CMK (cell line): ENCODE results near the gene SLC38A10.

Source experiments
- DNase-seq: peaks from one replicate; pipeline ENCODE4 v3.0.0-alpha.2; 2010; ENCODE audit warnings: low read depth

Gene SLC38A10

DNA sequence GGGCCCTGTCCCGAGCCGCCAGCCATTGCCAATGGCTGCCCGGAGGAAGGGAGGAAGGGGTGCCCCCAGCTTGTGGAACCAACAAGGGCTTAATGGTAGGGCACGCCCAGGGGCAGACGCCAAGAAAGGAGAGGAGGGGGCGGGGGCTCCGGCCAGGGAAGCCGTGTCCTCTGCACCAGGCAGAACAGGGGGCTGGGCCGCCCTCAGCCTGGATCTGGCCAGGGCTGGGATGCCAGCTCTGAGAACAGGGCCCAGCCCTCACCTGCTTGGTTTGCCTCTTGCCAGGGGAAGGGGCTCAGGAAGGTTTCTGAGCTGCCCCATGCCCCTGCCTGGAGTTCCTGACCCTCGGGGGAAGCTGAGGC lies 35.8 kb upstream of the SLC38A10 start:
- DNase-seq, result no peak

DNA sequence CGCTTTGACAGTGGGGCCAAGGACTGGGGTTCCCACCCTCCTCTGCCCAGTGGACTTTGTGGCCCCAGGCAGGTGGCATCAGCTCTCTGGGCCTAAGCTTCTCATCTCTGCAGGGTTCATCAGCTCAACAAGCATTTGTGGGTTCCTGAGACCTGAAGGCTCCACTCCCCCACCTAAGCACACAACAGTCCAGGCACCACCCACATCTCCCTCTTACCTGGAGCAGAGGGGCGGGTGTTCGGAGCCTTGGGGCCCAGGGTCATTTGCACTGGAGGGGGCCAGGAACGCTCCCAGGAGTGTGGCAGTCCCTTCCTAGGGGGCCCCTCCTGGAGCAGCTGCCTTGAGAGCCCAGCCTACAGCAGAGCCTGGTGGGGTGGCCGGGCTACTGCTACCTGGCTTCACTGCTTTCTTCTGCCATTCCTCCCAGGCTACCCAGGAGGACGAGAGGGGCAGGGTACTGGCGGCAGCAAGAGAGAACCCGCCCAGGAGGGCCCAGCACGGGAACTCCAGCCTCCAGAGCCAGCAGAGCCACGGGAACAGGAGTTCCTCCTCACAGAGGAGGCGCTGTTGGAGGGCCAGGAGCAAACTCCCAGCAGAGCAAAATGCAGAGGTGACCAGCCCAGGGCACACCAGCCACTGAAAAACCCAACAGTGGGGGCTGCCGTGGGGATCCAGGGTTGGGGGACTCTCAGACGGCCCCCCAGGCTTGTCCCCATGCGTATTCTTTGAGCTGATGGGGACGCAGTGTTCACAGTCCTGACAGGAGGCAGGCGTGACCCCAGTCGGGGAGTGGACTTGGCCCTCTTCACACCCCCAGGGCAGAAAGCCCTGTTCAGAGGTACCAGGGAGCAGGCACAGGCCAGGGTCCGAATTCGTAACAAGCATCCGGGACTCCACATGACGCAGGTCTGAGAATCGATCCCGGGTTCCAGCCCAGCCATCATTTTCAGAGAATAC lies 35.1 kb upstream of the SLC38A10 start:
- no peak for DNase-seq

DNA sequence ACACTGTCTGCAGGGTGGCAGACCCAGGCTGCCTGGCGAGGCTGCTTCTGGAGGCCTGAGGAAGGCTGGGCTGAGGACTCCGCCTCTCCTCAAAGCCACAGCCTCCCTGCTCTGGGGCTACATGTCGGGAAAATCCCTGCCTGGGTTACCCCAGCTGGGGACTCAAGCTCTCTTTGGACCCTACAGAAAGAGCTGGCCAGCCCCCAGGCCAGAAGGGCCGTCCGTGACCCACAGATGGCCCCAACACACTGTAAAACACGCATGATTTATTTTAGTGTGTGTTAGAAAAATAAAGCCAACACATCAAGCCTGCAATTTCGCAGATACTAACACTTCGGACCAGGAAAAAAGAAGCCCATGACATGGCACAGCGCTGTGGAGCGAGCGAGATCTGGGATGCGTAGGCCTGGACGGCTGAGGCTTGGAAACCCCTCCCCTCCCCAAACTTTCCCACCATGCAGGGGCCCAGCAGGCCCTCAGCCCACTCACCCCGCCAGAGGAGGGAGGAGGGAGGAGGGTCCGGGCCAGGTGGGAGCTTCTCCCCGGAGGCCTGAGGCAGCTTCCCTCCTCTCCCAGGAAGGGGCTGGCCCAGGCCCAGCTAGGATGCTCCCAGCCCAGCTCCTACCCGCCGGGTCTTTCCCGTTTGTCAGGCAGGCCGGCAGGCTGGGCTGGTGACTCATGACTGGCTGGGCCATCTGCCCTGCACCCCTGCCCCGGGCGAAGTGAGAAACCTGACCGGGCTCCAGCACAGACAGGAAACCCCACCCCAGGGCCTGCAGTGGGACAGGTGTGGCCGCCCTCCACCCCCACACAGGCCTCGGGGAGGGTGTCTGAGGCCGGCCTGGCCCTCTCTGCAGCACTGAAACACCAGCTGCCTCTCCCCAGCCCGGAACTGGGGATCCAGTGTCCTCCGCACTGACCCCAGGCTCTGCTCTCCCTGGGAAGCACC lies 34.1 kb upstream of the SLC38A10 start:
- no peak for DNase-seq

DNA sequence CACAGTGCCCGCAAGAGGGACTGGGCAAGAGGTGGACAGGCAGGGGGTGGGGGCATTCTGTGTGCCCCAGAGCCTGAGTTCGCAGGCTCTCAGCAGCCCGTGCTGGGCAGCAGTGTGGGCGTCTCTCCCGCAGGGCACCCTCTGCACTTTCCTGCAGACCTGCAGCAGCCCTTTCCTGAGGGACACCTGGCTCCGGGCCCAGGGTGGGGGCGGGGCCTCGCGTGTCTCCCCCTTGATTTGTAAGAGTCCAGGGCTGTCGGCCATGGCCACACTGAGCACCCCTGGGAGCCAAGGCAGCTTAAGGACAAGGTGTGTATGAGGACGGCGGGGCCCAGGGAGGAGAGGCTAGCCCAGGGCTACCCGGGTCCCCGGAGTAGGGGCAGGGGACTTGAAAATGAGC lies 33.4 kb upstream of the SLC38A10 start:
- no peak for DNase-seq

DNA sequence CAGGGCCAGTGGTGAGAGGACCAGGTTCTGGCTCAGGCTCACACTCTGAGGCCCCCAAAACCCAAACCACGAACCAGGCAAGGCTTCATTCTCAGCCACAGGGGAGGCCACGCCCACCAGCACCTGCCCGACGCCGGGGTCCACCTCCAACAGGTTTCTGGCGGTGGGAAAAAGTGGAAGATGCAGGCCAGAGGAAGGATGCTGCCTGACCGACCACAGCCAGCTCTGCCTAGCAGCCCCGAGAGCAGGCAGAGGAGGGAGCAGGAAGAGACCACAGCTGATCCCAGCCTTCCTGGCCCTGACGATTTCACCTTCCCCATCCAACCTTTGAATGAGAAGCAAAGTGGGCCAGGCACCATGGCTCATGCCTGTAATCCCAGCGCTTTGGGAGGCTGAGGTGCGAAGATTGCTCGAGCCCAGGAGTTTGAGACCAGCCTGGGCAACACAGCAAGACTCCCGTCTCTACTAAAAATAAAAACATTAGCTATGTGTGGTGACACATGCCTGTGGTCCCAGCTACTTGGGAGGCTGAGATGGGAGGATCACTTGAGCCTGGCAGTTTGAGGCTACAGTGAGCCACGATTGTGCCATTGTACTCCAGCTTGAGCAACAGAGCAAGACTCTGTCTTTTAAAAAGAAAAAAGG lies 30.7 kb upstream of the SLC38A10 start:
- DNase-seq, result no peak

DNA sequence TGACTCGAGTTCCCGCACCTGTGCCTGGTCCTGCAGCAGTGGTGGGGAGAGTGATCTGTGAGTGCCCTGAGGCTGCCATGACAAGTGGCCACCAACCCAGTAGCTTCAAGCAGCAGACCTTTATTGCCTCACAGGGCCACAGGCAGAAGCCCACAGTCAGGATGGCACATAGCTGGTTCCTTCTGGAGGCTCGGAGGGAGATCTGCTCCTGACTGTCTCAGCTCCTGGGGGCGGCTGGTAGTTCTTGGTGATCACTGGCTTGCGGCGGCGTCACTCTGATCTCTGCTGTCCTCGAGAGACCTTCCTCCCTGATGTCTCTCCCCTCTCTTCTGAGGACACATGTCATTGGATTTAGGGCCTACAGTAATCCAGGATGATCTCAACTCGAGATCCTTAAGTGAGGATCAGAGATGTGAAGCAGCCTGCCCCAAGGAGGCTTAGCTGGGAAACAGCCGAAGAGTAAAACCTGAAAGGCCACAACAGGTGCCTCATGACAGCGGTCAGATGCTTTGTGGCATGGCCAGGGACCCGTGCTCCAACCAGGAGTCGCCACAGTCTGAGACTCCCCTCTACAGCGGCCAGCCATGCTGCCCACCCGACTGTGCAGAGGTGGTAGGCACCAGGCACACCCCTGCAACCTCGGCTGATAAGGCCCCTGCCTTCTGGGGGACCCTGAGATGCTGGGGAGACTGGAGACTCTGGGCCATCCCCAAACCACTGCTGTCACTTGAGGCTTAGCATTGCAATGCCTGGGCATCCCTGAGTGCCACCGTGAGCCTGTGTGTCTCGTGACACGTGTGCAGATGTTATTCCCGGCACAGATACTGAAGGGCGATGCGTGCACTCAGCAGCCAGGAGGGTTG lies 30.0 kb upstream of the SLC38A10 start:
- DNase-seq, result no peak

DNA sequence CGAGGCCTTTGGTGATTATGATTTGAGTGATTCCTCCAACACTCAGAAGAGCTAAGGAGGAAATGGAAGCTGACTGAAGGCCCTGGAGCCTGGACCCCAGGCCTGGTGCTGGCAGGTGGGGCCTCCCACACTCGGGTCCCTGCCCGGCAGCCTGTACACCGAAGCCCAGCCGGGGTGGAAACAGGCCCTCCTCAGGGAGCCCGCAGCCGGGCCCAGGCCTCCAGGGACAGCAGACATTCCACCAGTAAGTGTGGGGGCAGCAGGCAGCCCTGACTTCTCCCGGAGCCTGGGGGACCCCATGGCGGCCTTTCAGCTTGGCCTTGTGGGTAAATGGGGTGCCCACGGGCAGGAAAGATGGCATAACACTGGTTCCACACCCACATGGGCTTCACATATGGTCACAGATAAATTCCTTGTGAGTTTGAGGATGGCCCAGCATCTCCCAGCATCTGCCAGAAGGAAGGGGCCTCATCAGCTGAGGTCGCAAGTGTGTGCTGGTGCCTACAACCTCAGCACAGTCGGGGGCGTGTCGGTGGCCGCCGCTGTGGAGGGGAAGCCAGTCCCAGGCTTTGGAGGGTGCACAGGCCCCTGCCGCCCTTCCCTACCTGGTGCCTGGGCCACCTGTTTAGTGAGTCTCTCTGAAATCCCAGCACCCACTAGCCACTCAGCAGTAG lies 29.2 kb upstream of the SLC38A10 start:
- no peak for DNase-seq

DNA sequence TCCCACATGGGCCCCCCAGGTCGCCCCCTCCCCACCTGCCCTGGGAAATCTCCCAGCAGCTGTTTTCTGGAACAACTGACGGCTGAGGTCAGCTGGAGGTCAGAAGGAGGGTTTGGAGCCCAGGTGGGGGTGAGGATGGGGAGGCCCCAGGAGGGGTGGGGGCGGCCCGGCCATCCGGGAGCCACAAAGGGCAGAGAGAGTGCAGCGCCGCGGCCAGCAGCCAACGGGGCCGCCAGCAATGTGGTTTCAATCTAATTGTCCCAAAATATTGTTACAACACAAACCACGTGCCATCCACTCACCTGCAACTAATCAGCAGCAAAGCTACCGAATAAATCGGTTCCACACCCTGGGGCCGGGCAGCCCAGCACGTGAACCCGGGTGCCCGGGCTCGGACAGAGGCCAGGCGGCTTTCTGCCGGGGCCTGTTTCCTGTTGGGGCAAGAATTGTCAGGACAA lies 28.3 kb upstream of the SLC38A10 start:
- no peak for DNase-seq

DNA sequence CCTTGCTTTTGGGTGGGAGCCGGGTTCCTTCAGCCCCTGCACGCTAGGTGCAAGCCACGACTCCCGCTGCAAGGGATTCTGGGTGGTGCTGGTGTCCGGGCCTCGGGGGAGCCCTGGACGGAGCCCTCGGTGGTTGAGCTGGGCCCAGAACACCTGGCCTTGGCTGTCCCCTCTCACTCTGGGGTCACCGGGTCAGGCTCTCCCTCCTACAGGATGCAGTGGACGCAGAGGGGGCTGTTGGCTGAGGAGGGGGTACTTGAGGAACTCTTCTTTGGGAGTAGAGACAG lies 27.9 kb upstream of the SLC38A10 start:
- no peak for DNase-seq

DNA sequence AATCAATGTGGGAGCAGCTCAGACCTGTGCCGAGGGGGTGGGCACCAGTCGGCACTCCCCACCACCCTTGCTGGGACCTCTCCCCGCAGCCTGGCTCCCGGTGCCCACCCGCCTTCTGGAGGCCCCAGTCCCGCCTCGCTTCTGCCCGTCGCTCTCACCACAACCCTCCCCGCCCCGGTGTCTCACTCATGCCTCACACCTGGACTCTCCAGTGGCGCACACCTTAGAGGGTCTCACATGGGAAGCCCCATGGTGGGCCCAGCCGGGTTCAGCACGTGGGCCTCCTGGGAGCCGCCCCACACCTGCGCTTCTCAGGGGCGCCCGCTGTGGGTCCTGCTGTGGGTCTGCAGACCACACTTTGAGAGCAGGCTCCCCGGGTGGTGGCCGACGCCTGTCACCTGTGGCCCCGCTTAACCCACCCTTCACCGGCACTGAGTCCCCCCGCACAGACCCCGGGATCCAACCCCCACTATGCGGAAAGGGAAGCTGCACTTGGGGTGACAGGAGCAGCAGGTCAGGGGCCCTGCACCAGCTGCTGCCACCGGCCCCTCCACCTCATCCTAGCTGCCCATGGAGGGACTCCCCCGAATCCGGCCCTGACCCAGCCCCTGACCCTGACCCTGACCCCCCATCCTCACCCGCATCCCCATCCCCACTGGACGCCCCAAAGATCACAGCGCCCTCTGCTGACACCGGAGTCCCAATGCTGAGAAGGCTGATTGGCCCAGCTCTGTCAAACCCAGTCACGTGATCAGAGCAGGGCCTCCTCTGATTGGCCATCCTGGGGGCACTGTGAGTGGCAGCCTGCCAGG lies 27.4 kb upstream of the SLC38A10 start:
- no peak for DNase-seq

DNA sequence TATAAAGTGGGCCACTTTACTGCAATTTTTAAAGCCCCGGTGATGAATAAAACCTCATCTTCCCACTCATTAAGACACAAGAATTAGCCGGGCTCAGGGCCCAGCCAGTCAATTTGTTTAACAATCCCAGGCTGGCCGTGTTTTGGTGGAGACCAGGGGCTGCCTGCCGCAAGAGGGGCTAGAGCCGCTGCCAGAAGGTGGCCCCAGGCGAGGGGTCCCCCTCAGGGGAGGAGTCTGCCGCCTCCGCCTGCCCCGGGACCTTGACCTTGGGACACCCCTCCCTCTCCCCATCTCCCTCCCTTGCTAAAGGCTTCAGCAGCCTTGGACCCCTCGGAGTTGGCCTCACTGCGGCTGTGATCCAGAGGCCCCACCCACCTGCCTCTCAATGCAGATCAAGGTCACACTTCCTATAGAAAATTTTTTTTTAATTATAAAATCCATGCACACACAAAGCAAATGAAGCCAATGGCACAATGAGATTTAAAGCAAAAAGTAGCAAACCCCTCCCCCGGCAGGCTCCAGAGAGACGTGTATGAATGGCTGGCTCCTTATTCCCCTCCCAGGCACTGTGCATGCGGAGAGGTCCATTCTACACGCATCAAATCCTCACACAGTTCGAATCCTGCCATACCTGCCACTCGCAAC lies 23.0 kb upstream of the SLC38A10 start:
- no peak for DNase-seq

DNA sequence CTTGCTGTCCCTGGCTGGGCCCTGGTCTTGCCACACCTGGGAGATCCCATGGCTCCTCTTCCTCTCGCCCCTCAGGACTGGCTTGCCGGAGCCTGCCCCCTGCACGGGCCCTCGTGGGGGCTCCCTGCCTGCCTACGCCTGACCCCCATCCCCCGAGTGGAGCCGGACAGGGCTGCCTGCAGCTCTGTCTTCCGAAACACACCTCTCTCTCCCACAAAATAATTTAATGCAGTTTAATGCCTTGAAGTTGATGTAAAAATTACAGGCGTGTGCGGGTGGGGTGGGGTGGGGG lies 22.4 kb upstream of the SLC38A10 start:
- no peak for DNase-seq

DNA sequence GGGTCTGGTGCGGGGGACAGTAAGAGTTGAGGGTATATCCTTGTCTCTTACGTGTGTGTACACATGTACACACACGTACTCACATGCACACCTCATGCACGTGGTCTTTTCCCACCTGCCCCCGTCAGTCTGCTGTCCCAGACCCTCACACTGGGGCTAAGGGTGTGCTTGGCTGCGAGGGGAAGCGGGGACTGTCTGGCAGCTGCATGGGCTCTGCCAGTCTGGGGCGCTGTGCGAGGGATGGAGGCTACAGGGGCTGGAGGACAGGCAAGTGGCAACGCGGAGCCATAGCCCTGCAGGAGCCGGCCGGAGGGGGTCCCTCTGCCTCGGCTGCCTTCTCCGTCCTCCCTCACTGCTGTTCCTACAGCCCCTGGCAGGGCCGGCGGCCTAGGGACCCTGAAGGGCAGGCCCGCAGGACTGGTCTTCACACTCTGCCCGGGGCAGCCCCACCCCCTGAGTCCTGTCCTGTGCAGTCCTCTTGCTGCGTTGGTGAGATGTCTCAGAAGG lies 20.8 kb upstream of the SLC38A10 start:
- no peak for DNase-seq

DNA sequence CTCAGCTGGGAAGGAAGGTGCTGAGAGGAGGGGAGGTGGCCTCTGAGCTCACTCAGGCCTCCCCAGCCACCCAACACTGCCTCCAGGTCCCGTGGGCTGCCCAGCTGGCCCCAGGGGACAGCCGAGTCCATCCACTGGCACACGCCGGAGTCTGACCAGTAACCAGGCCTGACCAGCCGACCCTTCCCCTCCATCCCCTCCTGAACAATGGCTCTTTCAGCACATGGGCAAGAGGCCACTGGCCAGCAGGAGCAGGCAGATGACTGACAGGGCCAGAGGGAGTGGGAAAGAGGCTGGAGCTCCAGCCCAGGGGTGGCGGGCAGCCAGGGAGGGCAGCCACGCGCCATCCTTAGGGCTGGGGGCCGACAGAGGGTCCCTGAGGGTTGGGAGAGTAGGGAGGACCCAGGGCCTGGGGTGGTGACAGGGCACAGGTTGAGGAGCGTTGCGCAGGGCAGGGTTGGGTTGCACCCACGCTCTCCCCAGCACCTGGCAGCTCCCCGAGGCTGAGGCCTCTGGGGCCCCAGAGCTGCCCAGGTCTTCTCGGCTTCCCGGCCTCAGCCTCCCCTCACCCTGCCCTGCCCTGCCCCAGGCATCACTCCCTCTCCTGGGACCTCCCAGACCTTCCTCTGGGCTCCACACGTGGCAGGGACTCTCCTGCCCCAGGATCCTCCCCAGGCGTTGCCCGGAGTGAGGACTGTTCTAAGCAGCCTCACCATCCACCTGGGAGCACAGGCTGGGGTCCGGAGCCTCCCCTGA lies 20.2 kb upstream of the SLC38A10 start:
- DNase-seq, result no peak

DNA sequence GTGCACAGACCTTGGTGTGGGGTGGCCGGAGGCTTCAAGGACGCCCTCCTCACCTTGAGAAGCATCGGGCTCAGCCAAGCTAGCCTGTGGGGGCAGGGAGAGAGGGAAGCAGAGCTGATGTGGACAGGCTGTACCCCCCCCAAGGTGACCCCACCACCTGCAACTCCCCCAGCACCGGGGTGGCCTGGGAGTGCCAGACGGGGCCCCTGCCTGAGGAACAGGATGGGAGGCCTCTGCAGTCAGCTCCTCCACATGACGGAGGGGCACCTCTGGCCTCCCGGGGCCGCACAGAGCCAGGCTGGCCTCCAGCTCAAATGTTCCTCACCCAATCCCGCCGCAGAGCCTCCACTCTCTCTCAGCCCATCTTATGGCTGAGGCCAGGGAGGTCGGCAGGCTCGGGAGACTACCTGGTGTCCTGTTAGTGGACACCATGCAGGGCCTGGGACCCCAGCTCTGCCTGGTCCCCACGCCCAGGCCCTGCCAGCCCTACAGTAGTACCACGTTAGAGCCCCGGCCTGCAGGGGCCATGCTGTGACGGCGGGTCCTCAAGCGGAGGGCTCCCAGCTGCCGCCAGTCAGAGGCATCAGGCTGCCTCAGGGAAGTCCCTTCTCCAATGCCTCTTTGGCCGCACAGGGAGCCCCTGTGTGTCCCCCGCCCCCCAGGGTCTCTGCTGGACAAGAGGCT lies 19.4 kb upstream of the SLC38A10 start:
- DNase-seq, result no peak

DNA sequence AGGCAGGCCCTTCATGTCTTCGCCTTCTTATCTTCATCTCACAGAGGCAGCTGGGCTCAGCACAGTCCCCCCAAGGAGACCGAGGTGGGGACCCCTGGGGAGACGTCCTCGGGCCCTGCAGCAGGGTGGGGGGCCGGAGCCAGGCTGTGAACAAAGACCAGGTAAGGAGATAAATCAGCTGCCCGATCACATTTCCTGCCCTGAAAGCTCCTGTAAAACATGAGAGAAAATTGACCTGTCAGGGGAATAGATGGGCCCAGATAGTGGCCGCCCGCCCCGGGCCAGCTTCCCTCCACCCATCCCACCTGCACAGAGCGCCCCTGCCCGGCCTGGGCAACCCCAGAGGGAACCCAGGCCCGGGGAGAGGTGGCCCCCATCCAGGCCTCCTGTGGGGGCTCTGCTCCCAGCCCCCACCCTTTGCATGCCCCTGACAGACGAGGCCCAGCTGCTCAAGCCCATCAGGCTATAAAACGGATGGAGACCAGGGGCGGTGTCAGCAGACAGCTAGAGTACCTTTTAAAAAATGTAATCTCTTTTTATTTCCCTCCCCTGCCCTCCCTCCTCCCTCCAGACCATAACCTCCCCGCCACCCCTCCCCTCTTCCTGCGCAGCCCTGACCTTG lies 18.8 kb upstream of the SLC38A10 start:
- DNase-seq, result no peak

DNA sequence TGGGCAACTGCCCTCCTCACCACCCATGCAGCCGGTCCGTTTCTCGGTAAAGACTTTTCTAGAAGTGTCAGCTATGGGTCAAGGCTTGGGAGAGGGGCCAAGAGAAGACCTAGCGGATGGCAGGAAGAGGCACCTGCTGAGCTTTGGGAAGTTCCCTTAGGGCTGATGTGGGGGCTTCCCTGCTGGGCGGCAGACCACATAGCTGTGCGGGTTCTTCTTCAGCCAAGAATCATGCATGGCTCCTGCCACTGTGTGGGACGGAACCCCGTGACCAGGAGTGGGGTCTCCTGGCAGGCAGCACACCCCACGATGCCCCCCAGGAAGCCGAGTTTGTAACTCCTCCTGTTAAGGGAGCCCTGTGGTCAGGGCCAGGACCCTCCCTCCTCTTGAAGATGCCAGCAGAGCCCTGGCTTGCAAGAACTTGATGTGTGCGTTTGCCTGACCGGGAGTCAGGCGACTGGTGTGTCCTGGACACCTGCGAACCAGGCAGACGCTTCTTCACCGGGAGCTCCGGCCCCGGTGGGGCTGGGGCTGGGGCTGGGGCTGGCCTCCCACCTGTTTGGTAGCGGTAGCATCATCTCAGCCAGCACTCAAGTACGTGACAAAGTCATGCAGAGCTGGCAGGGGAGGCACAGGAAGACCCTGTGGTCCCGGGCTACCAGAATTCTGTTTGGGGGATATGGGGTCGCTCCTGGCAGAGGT lies 17.7 kb upstream of the SLC38A10 start:
- DNase-seq, result no peak
